MM.1S (cell line): ENCODE data around the gene MRGPRG.
"Not testable (repeated sequence)": the region's sequence is repeated elsewhere in the genome, so short reads cannot be mapped to it uniquely, and the experiment has no call there.

Source experiments
- CTCF ChIP-seq: fragments of 300-600 bp; sonication (generic); IDR thresholded peaks from 2 replicates; pipeline ENCODE4 v1.5.1; 2016; ENCODE audit warnings: antibody characterized with exemption, low read length, mixed read lengths
- EZH2 ChIP-seq: fragments of 300-600 bp; sonication (generic); optimal IDR thresholded peaks from 2 replicates; pipeline ENCODE3; 2017; ENCODE audit warnings: low read depth, mild to moderate bottlenecking, antibody characterized with exemption, low read length, mixed read lengths
- EZH2phosphoT487 ChIP-seq: fragments of 300-600 bp; sonication (generic); IDR thresholded peaks from 2 replicates; pipeline ENCODE4 v1.6.1; 2018; ENCODE audit warnings: antibody characterized with exemption, low read length

GRCh38 chr11:3168742-3169254, 49.8 kb downstream of the MRGPRG start:
- not testable (repeated sequence) for TF ChIP-seq CTCF, EZH2, EZH2phosphoT487
